T-cell (primary cell): ENCODE data around the gene DACT2. TPM values are rescaled to one million over a fixed set of nuclear protein-coding genes. Genes with fewer than 3 reads are reported as not detected.

Experiments used
- ATAC-seq, 4 experiments: fragments of 200-7000 bp in 3 of 4; fragments of 150-1000 bp in 1 of 4; cut with Tn5 transposase; replicated peaks in 1 of 4; 1 replicate in 3 of 4; 2 replicates in 1 of 4; pipeline ENCODE4 v1.10.0; 2021; ENCODE audit warnings: moderate library complexity in 3 of 4, mild to moderate bottlenecking in 2 of 4, moderate number of reproducible peaks in 1 of 4
- CTCF ChIA-PET, 2 donors: fragments of 300-600 bp; sonication (Branson Sonifier 250); formaldehyde crosslinking; loops; one replicate each; lab custom pipeline; 2022; ENCODE audit warnings: antibody characterized with exemption in 2 of 2; lab: Charles Lee
- POLR2A ChIA-PET, 2 donors: fragments of 300-600 bp; sonication (Branson Sonifier 250); formaldehyde crosslinking; loops; one replicate each; lab custom pipeline; 2022; ENCODE audit warnings: antibody characterized with exemption in 2 of 2; lab: Charles Lee
- DNase-seq, 35 experiments: peaks; one replicate each; pipeline versions ENCODE4 v3.0.0 to v3.0.0-alpha.2; 2013 to 2023
- H3K27ac ChIP-seq: one replicate; pipeline ENCODE4 v1.5.1; 2013; ENCODE audit warnings: low read length
- H3K27me3 ChIP-seq, 2 experiments: replicated peaks in 1 of 2; 1 replicate in 1 of 2; 2 replicates in 1 of 2; pipeline versions ENCODE4 v1.6.1 to v1.7.0; 2013; ENCODE audit warnings: low read length in 1 of 2, mixed read lengths in 1 of 2; ENCODE audit not compliant: control insufficient read depth in 2 of 2, insufficient read depth in 2 of 2; ENCODE audit errors: extremely low read depth in 1 of 2
- H3K36me3 ChIP-seq, 2 donors: 1 replicate in 1 of 2; 2 replicates in 1 of 2; pipeline versions ENCODE4 v1.6.1 to v1.7.0; 2013; ENCODE audit warnings: low read length in 1 of 2; ENCODE audit not compliant: control insufficient read depth in 2 of 2, insufficient read depth in 1 of 2; ENCODE audit errors: extremely low read depth in 1 of 2
- H3K4me1 ChIP-seq, 2 experiments: 1 replicate in 1 of 2; 2 replicates in 1 of 2; pipeline versions ENCODE4 v1.6.1 to v1.7.0; 2013; ENCODE audit warnings: low read length in 2 of 2, mixed read lengths in 1 of 2; ENCODE audit not compliant: insufficient read depth in 2 of 2, control insufficient read depth in 1 of 2; ENCODE audit errors: extremely low read depth in 1 of 2
- H3K4me3 ChIP-seq, 2 donors: 1 replicate in 1 of 2; 2 replicates in 1 of 2; pipeline versions ENCODE4 v1.5.1 to v1.7.0; 2013; ENCODE audit warnings: mild to moderate bottlenecking in 2 of 2, low read length in 1 of 2, moderate library complexity in 1 of 2; ENCODE audit not compliant: control insufficient read depth in 1 of 2; ENCODE audit errors: extremely low read depth in 1 of 2
- H3K9me3 ChIP-seq: 2 replicates; pipeline ENCODE4 v1.7.0; 2013
- H3K27ac Mint-ChIP-seq, 2 donors: one replicate each; pipeline ENCODE4 v1.8.0; 2020 to 2021; ENCODE audit warnings: mild to moderate bottlenecking in 2 of 2, mixed read lengths in 2 of 2
- H3K27me3 Mint-ChIP-seq, 2 donors: one replicate each; pipeline ENCODE4 v1.8.0; 2021 to 2022; ENCODE audit warnings: mixed read lengths in 2 of 2
- H3K36me3 Mint-ChIP-seq: one replicate; pipeline ENCODE4 v1.8.0; 2021; ENCODE audit warnings: mixed read lengths
- H3K4me1 Mint-ChIP-seq, 3 donors: one replicate each; pipeline ENCODE4 v1.8.0; 2020 to 2022; ENCODE audit warnings: mixed read lengths in 3 of 3, mild to moderate bottlenecking in 1 of 3
- H3K4me3 Mint-ChIP-seq, 3 donors: one replicate each; pipeline ENCODE4 v1.8.0; 2020 to 2022; ENCODE audit warnings: mild to moderate bottlenecking in 3 of 3, mixed read lengths in 3 of 3, moderate library complexity in 3 of 3
- H3K9me3 Mint-ChIP-seq, 3 donors: one replicate each; pipeline ENCODE4 v1.8.0; 2020 to 2022; ENCODE audit warnings: mixed read lengths in 3 of 3
- WGBS: methylation state at CpG from one replicate; pipeline ENCODE4 v1.1.5; 2013; ENCODE audit warnings: missing lambda C conversion rate; ENCODE audit not compliant: insufficient coverage; 5-methylcytosine and 5-hydroxymethylcytosine counted together
- total RNA-seq, 35 experiments: library from RNA in 6 of 35; stranded (reverse) in 6 of 35; fragments of 120-200 nt in 1 of 35; gene quantifications; one replicate each; pipeline versions ENCODE4 v1.2.1 to v1.2.4 and lab custom pipeline; 2013 to 2026

DACT2 gene
- total RNA-seq, 5 donors from 2014 or later (not counting 1 experiment from before 2014, with no cell fraction given): not detected

GRCh38 chr6:168349718-168350210, 30.2 kb upstream of the DACT2 start:
- Histone ChIP-seq H3K27ac (no peak overlapping the region), H3K4me3 (no peak overlapping the region), H3K9me3 (no peaks in the 10 kb centered on the region), H3K36me3 (no peaks in the 10 kb centered on the region), H3K27me3 (peaks cover 0 to 46% of the 10 kb centered on the region in 2 experiments), H3K4me1 (no peaks in the 10 kb centered on the region)
- DNase-seq (no peak), ATAC-seq (no peak)
- H3K36me3 Mint-ChIP-seq: no peaks in the 10 kb centered on the region
- ChIA-PET POLR2A (no interaction called here), CTCF (no interaction called here)
- no peak overlapping the region for H3K4me3 Mint-ChIP-seq
- no peak overlapping the region for H3K27ac Mint-ChIP-seq
- 17% methylated on average over 2 of the region's 4 CpGs for WGBS
- H3K4me1 Mint-ChIP-seq: no peaks in the 10 kb centered on the region
- H3K27me3 Mint-ChIP-seq: peaks cover 14 to 20% of the 10 kb centered on the region in 2 donors
- H3K9me3 Mint-ChIP-seq: no peaks in the 10 kb centered on the region

GRCh38 chr6:168348186-168348585, 28.6 kb upstream of the DACT2 start:
- Histone ChIP-seq H3K36me3 (no peaks in the 10 kb centered on the region), H3K4me3 (no peak overlapping the region), H3K4me1 (no peaks in the 10 kb centered on the region), H3K9me3 (no peaks in the 10 kb centered on the region), H3K27me3 (peaks cover 0 to 50% of the 10 kb centered on the region in 2 experiments), H3K27ac (no peak overlapping the region)
- CTCF ChIA-PET: no interaction called here
- ATAC-seq (no peak), DNase-seq (no peak)
- POLR2A ChIA-PET: no interaction called here
- no peaks in the 10 kb centered on the region for H3K36me3 Mint-ChIP-seq
- 82% methylated on average over 5 of the region's 8 CpGs for WGBS
- H3K4me1 Mint-ChIP-seq: no peaks in the 10 kb centered on the region
- H3K4me3 Mint-ChIP-seq: no peak overlapping the region
- H3K27me3 Mint-ChIP-seq: peaks cover 18 to 28% of the 10 kb centered on the region in 2 donors
- no peak overlapping the region for H3K27ac Mint-ChIP-seq
- no peaks in the 10 kb centered on the region for H3K9me3 Mint-ChIP-seq

GRCh38 chr6:168347615-168348014, 28.0 kb upstream of the DACT2 start:
- H3K4me1 Mint-ChIP-seq: no peaks in the 10 kb centered on the region
- no peak overlapping the region for H3K4me3 Mint-ChIP-seq
- no peaks in the 10 kb centered on the region for H3K4me1 ChIP-seq
- no peak for DNase-seq
- H3K9me3 Mint-ChIP-seq: no peaks in the 10 kb centered on the region
- H3K36me3 Mint-ChIP-seq: no peaks in the 10 kb centered on the region
- ChIA-PET POLR2A (no interaction called here), CTCF (no interaction called here)
- H3K27me3 ChIP-seq: peaks cover 0 to 52% of the 10 kb centered on the region in 2 experiments
- no peaks in the 10 kb centered on the region for H3K36me3 ChIP-seq
- no peak overlapping the region for H3K4me3 ChIP-seq
- H3K9me3 ChIP-seq: no peaks in the 10 kb centered on the region
- H3K27ac Mint-ChIP-seq: no peak overlapping the region
- peaks cover 18 to 28% of the 10 kb centered on the region in 2 donors for H3K27me3 Mint-ChIP-seq
- 89% methylated on average over 13 of the region's 17 CpGs for WGBS
- no peak for ATAC-seq
- no peak overlapping the region for H3K27ac ChIP-seq

GRCh38 chr6:168347053-168347452, 27.5 kb upstream of the DACT2 start:
- Histone ChIP-seq H3K4me3 (no peak overlapping the region), H3K4me1 (no peaks in the 10 kb centered on the region), H3K27me3 (peaks cover 0 to 54% of the 10 kb centered on the region in 2 experiments), H3K36me3 (no peaks in the 10 kb centered on the region), H3K27ac (no peak overlapping the region), H3K9me3 (no peaks in the 10 kb centered on the region)
- CTCF ChIA-PET: no interaction called here
- POLR2A ChIA-PET: no interaction called here
- no peak for DNase-seq
- H3K4me3 Mint-ChIP-seq: no peak overlapping the region
- no peak overlapping the region for H3K27ac Mint-ChIP-seq
- no peaks in the 10 kb centered on the region for H3K36me3 Mint-ChIP-seq
- no peaks in the 10 kb centered on the region for H3K4me1 Mint-ChIP-seq
- 100% methylated on average over 1 of the region's 7 CpGs for WGBS
- peaks cover 15 to 28% of the 10 kb centered on the region in 2 donors for H3K27me3 Mint-ChIP-seq
- no peaks in the 10 kb centered on the region for H3K9me3 Mint-ChIP-seq
- ATAC-seq: no peak

GRCh38 chr6:168345896-168346754, 26.5 kb upstream of the DACT2 start:
- Histone ChIP-seq H3K4me3 (no peak overlapping the region), H3K36me3 (no peaks in the 10 kb centered on the region), H3K27me3 (peaks cover 0 to 54% of the 10 kb centered on the region in 2 experiments), H3K27ac (no peak overlapping the region), H3K4me1 (no peaks in the 10 kb centered on the region), H3K9me3 (no peaks in the 10 kb centered on the region)
- POLR2A ChIA-PET: no interaction called here
- Mint-ChIP-seq H3K4me1 (no peaks in the 10 kb centered on the region), H3K27me3 (peaks cover 17 to 28% of the 10 kb centered on the region in 2 donors), H3K4me3 (no peak overlapping the region), H3K9me3 (no peaks in the 10 kb centered on the region), H3K27ac (no peak overlapping the region), H3K36me3 (no peaks in the 10 kb centered on the region)
- DNase-seq (no peak), ATAC-seq (no peak)
- CTCF ChIA-PET: no interaction called here
- WGBS: 38% methylated on average over 20 of the region's 33 CpGs

GRCh38 chr6:168345266-168345665, 25.7 kb upstream of the DACT2 start:
- Histone ChIP-seq H3K27me3 (peaks cover 0 to 59% of the 10 kb centered on the region in 2 experiments), H3K9me3 (no peaks in the 10 kb centered on the region), H3K4me1 (no peaks in the 10 kb centered on the region), H3K36me3 (no peaks in the 10 kb centered on the region), H3K27ac (no peak overlapping the region), H3K4me3 (no peak overlapping the region)
- ChIA-PET POLR2A (no interaction called here), CTCF (no interaction called here)
- H3K27me3 Mint-ChIP-seq: peaks cover 16 to 22% of the 10 kb centered on the region in 2 donors
- WGBS: 84% methylated on average over 17 of the region's 18 CpGs
- no peaks in the 10 kb centered on the region for H3K9me3 Mint-ChIP-seq
- no peaks in the 10 kb centered on the region for H3K4me1 Mint-ChIP-seq
- H3K4me3 Mint-ChIP-seq: no peak overlapping the region
- ATAC-seq (no peak), DNase-seq (no peak)
- no peaks in the 10 kb centered on the region for H3K36me3 Mint-ChIP-seq
- H3K27ac Mint-ChIP-seq: no peak overlapping the region
